H1 (cell line): Measurements from ENCODE around the gene ELFN1. TPM values are rescaled to one million over a fixed set of nuclear protein-coding genes. Genes with fewer than 3 reads are reported as not detected.

ENCODE experiments used
- CTCF ChIA-PET: fragments of 300-600 bp; sonication (Branson Sonifier 250); formaldehyde crosslinking; loops from one replicate; lab custom pipeline; 2021; ENCODE audit not compliant: partially characterized antibody; lab: Charles Lee
- POLR2A ChIA-PET: fragments of 300-600 bp; sonication (Branson Sonifier 250); formaldehyde crosslinking; loops from one replicate; lab custom pipeline; 2021; ENCODE audit warnings: inconsistent platforms; ENCODE audit not compliant: partially characterized antibody; lab: Charles Lee
- DNase-seq, 2 experiments: peaks; one replicate each; pipeline versions ENCODE4 v3.0.0 to v3.0.0-alpha.2; 2010 to 2022; ENCODE audit warnings: low spot score in 2 of 2, low read depth in 1 of 2, mixed read lengths in 1 of 2
- FAIRE-seq: peaks from 2 replicates; lab custom pipeline; 2011; peaks lifted over from hg19 to GRCh38; lab: Jason Lieb, UNC
- H2AFZ ChIP-seq: 2 replicates; pipeline ENCODE4 v1.8.1; 2012; ENCODE audit warnings: low read length, inconsistent platforms
- H2AK5ac ChIP-seq: 2 replicates; pipeline ENCODE4 v1.6.1; 2013; ENCODE audit warnings: low read depth, low read length
- H2BK120ac ChIP-seq: replicated peaks from 2 replicates; pipeline ENCODE3; 2013; ENCODE audit warnings: low read depth, low read length, inconsistent platforms
- H2BK12ac ChIP-seq: 2 replicates; pipeline ENCODE4 v1.6.1; 2013; ENCODE audit warnings: low read depth, low read length
- H2BK15ac ChIP-seq: 2 replicates; pipeline ENCODE4 v1.6.1; 2013; ENCODE audit warnings: low read length
- H2BK20ac ChIP-seq: 2 replicates; pipeline ENCODE4 v1.6.1; 2013; ENCODE audit warnings: low read length
- H2BK5ac ChIP-seq: 2 replicates; pipeline ENCODE4 v1.6.1; 2013; ENCODE audit warnings: low read depth, low read length
- H3K14ac ChIP-seq: 2 replicates; pipeline ENCODE4 v1.6.1; 2013; ENCODE audit warnings: inconsistent platforms; ENCODE audit not compliant: insufficient read length
- H3K18ac ChIP-seq: 2 replicates; pipeline ENCODE4 v1.6.1; 2013; ENCODE audit warnings: low read length; ENCODE audit errors: extremely low read depth
- H3K23ac ChIP-seq: 2 replicates; pipeline ENCODE4 v1.6.1; 2013; ENCODE audit warnings: inconsistent platforms; ENCODE audit not compliant: insufficient read length
- H3K23me2 ChIP-seq: 2 replicates; pipeline ENCODE4 v1.6.1; 2013; ENCODE audit warnings: low read depth, low read length
- H3K27ac ChIP-seq: 2 replicates; pipeline ENCODE4 v1.6.1; 2011; ENCODE audit warnings: low read depth, low read length, inconsistent platforms
- H3K27me3 ChIP-seq, 4 experiments: replicated peaks in 1 of 4; 1 replicate in 1 of 4; 2 replicates in 3 of 4; pipeline versions ENCODE4 v1.6.1 to v1.8.1; 2011 to 2013; ENCODE audit warnings: low read length in 3 of 4, mild to moderate bottlenecking in 3 of 4, inconsistent platforms in 2 of 4, mixed read lengths in 2 of 4, moderate library complexity in 1 of 4; ENCODE audit not compliant: control insufficient read depth in 3 of 4, insufficient read depth in 3 of 4; ENCODE audit errors: extremely low read depth in 1 of 4
- H3K36me3 ChIP-seq, 4 experiments: 2 replicates each; pipeline versions ENCODE4 v1.6.1 to v1.8.1; 2011 to 2013; ENCODE audit warnings: mild to moderate bottlenecking in 4 of 4, low read length in 3 of 4, moderate library complexity in 2 of 4, control low read depth in 1 of 4, inconsistent platforms in 1 of 4; ENCODE audit not compliant: insufficient read depth in 4 of 4, control insufficient read depth in 2 of 4
- H3K4ac ChIP-seq: replicated peaks from 2 replicates; pipeline ENCODE3; 2013; ENCODE audit warnings: low read length, low read depth, mixed read lengths, inconsistent platforms; ENCODE audit not compliant: insufficient read length
- H3K4me1 ChIP-seq, 4 experiments: replicated peaks in 1 of 4; 1 replicate in 1 of 4; 2 replicates in 3 of 4; pipeline versions ENCODE4 v1.6.1 to v1.8.1; 2011 to 2013; ENCODE audit warnings: low read length in 3 of 4, inconsistent platforms in 2 of 4, mixed read lengths in 1 of 4; ENCODE audit not compliant: insufficient read depth in 4 of 4, control insufficient read depth in 3 of 4
- H3K4me2 ChIP-seq, 2 experiments: 2 replicates each; pipeline versions ENCODE4 v1.6.1 to v1.8.1; 2011 to 2013; ENCODE audit warnings: low read depth in 2 of 2, low read length in 2 of 2, control low read depth in 1 of 2, inconsistent platforms in 1 of 2, mild to moderate bottlenecking in 1 of 2; ENCODE audit not compliant: insufficient read depth in 1 of 2
- H3K4me3 ChIP-seq, 4 experiments: fragments of 200-600, 300-600 bp in 1 of 4; sonication (generic), shearing (Covaris generic), sonication (Bioruptor Twin) in 1 of 4; 2 replicates each; pipeline versions ENCODE4 v1.5.1 to v1.8.1; 2011 to 2016; ENCODE audit warnings: low read length in 4 of 4, low read depth in 3 of 4, control low read depth in 2 of 4, inconsistent platforms in 2 of 4, mild to moderate bottlenecking in 2 of 4, mixed read lengths in 1 of 4, moderate library complexity in 1 of 4; ENCODE audit not compliant: insufficient read depth in 2 of 4; ENCODE audit errors: extremely low read depth in 1 of 4
- H3K56ac ChIP-seq: replicated peaks from 2 replicates; pipeline ENCODE3; 2013; ENCODE audit warnings: low read depth, mild to moderate bottlenecking, mixed read lengths, low read length, inconsistent platforms; ENCODE audit not compliant: insufficient read length
- H3K79me1 ChIP-seq: 2 replicates; pipeline ENCODE4 v1.6.1; 2013; ENCODE audit warnings: low read depth, low read length, control low read depth
- H3K79me2 ChIP-seq, 2 experiments: 2 replicates each; pipeline versions ENCODE4 v1.6.1 to v1.8.1; 2012 to 2013; ENCODE audit warnings: low read length in 2 of 2, mild to moderate bottlenecking in 2 of 2, inconsistent platforms in 1 of 2; ENCODE audit not compliant: insufficient read depth in 2 of 2, control insufficient read depth in 1 of 2
- H3K9ac ChIP-seq, 4 experiments: replicated peaks in 1 of 4; 1 replicate in 1 of 4; 2 replicates in 3 of 4; pipeline versions ENCODE4 v1.6.1 to v1.8.1; 2011 to 2013; ENCODE audit warnings: low read depth in 3 of 4, low read length in 3 of 4, control low read depth in 2 of 4, mild to moderate bottlenecking in 2 of 4, moderate library complexity in 2 of 4, inconsistent platforms in 1 of 4; ENCODE audit errors: extremely low read depth in 1 of 4
- H3K9me3 ChIP-seq, 2 experiments: 2 replicates each; pipeline versions ENCODE4 v1.6.1 to v1.8.1; 2012 to 2013; ENCODE audit warnings: mild to moderate bottlenecking in 2 of 2, moderate library complexity in 2 of 2, control low read depth in 1 of 2, inconsistent platforms in 1 of 2, low read depth in 1 of 2, low read length in 1 of 2, mixed read lengths in 1 of 2; ENCODE audit not compliant: insufficient read depth in 2 of 2
- H4K20me1 ChIP-seq, 2 experiments: replicated peaks in 1 of 2; 2 replicates each; pipeline versions ENCODE3 to v1.8.1; 2011 to 2013; ENCODE audit warnings: inconsistent platforms in 2 of 2, low read length in 2 of 2, mild to moderate bottlenecking in 1 of 2; ENCODE audit not compliant: insufficient read depth in 2 of 2, control insufficient read depth in 1 of 2
- H4K5ac ChIP-seq: 2 replicates; pipeline ENCODE4 v1.6.1; 2013; ENCODE audit warnings: low read length, low read depth, mixed read lengths, inconsistent platforms; ENCODE audit not compliant: insufficient read length
- H4K8ac ChIP-seq: 2 replicates; pipeline ENCODE4 v1.8.0; 2013; ENCODE audit warnings: mild to moderate bottlenecking, moderate library complexity, low read length, inconsistent platforms; ENCODE audit not compliant: insufficient read depth; ENCODE audit errors: extremely low read depth
- H4K91ac ChIP-seq: replicated peaks from 2 replicates; pipeline ENCODE3; 2013; ENCODE audit warnings: low read length, mixed read lengths, inconsistent platforms; ENCODE audit not compliant: insufficient read length
- ASH2L ChIP-seq: fragments of 200-600, 300-600 bp; sonication (generic); IDR thresholded peaks from one replicate; pipeline ENCODE4 v1.7.1; 2017; ENCODE audit warnings: low read length
- BACH1 ChIP-seq: IDR thresholded peaks from 2 replicates; pipeline ENCODE4 v1.6.1; 2012; ENCODE audit warnings: low read length, improper control_type of control experiment
- BRCA1 ChIP-seq: IDR thresholded peaks from 2 replicates; pipeline ENCODE4 v1.6.1; 2012; ENCODE audit warnings: low read depth, low read length, improper control_type of control experiment
- FOSL1 ChIP-seq: IDR thresholded peaks from 2 replicates; pipeline ENCODE4 v1.6.1; 2011; ENCODE audit warnings: mild to moderate bottlenecking, low read depth, low read length, moderate library complexity; ENCODE audit not compliant: insufficient read depth
- HDAC2 ChIP-seq, 2 experiments: fragments of 300-600 bp in 1 of 2; sonication (generic) in 1 of 2; IDR thresholded peaks; 2 replicates each; pipeline ENCODE4 v1.6.1; 2011 to 2012; ENCODE audit warnings: low read depth in 2 of 2, low read length in 2 of 2, mild to moderate bottlenecking in 2 of 2, moderate library complexity in 2 of 2, borderline replicate concordance in 1 of 2, inconsistent platforms in 1 of 2
- JUN ChIP-seq: IDR thresholded peaks from 2 replicates; pipeline ENCODE4 v1.6.1; 2011; ENCODE audit warnings: low read depth, mild to moderate bottlenecking, improper control_type of control experiment, low read length
- NRF1 ChIP-seq: IDR thresholded peaks from 2 replicates; pipeline ENCODE4 v1.6.1; 2011; ENCODE audit warnings: mild to moderate bottlenecking, low read depth, low read length, improper control_type of control experiment
- PHF8 ChIP-seq: fragments of 200-600 bp; sonication (generic); conservative IDR thresholded peaks from 2 replicates; pipeline ENCODE4 v1.7.1; 2012; ENCODE audit warnings: low read depth, mild to moderate bottlenecking, inconsistent platforms, low read length, moderate library complexity
- TCF12 ChIP-seq: IDR thresholded peaks from 2 replicates; pipeline ENCODE4 v1.6.1; 2011; ENCODE audit warnings: low read depth, mild to moderate bottlenecking, low read length
- WGBS, 2 experiments: shearing (Covaris generic) in 1 of 2; methylation state at CpG; one replicate each; pipeline versions ENCODE4 v1.1.6 to v1.1.7; 2013 to 2015; ENCODE audit warnings: low lambda C conversion rate in 2 of 2, mixed read lengths in 2 of 2, inconsistent platforms in 1 of 2, low coverage in 1 of 2, missing lambda C conversion rate in 1 of 2; ENCODE audit not compliant: insufficient replicate concordance in 2 of 2, insufficient coverage in 1 of 2, insufficient read length in 1 of 2; ENCODE audit errors: extremely low coverage in 1 of 2, missing lambda C conversion rate in 1 of 2; 5-methylcytosine and 5-hydroxymethylcytosine counted together
- polyA plus RNA-seq, 7 experiments: library from polyadenylated mRNA; depleted of rRNA in 3 of 7; stranded (reverse) in 5 of 7; unstranded in 2 of 7; fragments of >200 nt in 5 of 7; fragments of 200-250 nt in 2 of 7; gene quantifications; 1 replicate in 5 of 7; 2 replicates in 1 of 7; 4 replicates in 1 of 7; pipeline versions ENCODE4 v1.2.1 to v1.2.3, GENCODE V29; 2011 to 2013; ENCODE audit warnings: missing spikeins in 2 of 7, mixed read lengths in 2 of 7
- total RNA-seq: library from RNA; stranded (reverse); fragmentation: NEBNext Ultra II Directional; extraction: Animal tissue kit (Norgen Biotek cat#: 25700); gene quantifications from 2 replicates; pipeline ENCODE4 v1.2.1, GENCODE V29; 2021
- TF ChIP-seq, protein P1 (sequence below): IDR thresholded peaks from 2 replicates; pipeline ENCODE4 v1.6.1; 2012; ENCODE audit warnings: inconsistent platforms
- TF ChIP-seq, protein P2 (sequence below): IDR thresholded peaks from 2 replicates; pipeline ENCODE4 v1.6.1; 2011; ENCODE audit warnings: low read depth, mild to moderate bottlenecking, low read length; ENCODE audit not compliant: insufficient read depth

ELFN1 gene
- total and polyA plus RNA-seq, 2 of the 8 experiments (the other 6 are each of a cell fraction or from before 2014, with no cell fraction given), result 2.0 to 4.5 TPM

DNA sequence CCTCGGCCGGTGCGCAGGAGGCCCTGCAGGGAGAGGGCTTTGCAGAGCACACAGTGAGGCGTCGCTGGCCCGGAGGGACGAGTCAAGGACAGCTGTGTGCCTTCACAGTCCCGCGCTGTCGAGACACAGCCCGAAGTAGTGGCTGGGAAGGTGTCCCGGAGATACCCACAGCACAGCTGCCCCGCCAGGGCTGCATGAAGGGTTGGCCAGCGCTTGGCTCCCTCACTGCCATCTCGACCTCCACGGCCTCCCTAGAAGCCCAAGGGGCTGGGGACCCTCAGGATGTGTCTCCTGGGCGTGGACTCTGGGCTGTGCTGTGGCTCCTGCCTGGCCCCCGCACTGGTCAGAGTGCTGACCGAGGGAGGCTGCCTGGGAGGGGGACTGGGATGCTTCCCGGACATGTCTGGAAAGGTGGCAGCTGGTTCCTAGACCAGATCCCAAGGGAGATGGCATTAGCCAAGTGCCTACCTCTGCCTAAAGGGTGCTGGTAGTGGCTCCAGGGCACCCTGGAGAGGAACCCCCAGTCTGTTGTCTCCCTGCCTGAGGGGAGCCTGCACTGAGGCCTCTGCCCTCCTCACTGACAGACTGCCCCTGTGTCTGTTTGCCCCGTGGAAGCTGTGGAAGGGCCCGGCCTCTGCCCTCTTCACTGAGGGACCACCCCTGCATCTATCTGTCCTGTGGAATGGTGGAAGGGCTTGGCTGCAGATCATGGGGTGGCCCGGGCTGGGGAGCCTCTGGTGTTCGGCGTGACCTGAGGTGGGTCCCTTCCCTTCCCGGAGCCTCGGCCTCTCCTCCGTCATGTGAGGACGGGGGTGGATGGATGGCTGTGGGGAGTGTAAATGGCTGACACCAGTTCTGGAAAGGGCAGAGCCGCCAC, 5.8 kb downstream of the ELFN1 start:
- Histone ChIP-seq H3K18ac (no peak overlapping the region), H2BK15ac (no peak overlapping the region), H2BK12ac (no peak overlapping the region), H3K9ac (no peak overlapping the region), H3K4me2 (no peak overlapping the region)
- DNase-seq, result peak in 1 of 2 experiments; percentile 48
- TF ChIP-seq ASH2L (no peak), PHF8 (no peak), NRF1 (no peak), BACH1 (no peak), JUN (no peak), FOSL1 (no peak), BRCA1 (no peak), TCF12 (no peak), HDAC2 (IDR thresholded peaks at IDR 0.05; ENCODE audit: borderline replicate concordance in 1 of 2, low read depth in 2 of 2, low read length in 2 of 2) (no peak)
- TF ChIP-seq, protein P1, sequence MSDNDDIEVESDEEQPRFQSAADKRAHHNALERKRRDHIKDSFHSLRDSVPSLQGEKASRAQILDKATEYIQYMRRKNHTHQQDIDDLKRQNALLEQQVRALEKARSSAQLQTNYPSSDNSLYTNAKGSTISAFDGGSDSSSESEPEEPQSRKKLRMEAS, result no peak
- TF ChIP-seq, protein P2, sequence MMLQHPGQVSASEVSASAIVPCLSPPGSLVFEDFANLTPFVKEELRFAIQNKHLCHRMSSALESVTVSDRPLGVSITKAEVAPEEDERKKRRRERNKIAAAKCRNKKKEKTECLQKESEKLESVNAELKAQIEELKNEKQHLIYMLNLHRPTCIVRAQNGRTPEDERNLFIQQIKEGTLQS, result no peak
- TF ChIP-seq, all 59 proteins: peak for 0
- Histone ChIP-seq H3K36me3 (no peaks in the 10 kb centered on the region; a peak in 1 of 8 replicates), H3K4me1 (peaks cover 0 to 6% (median 2%) of the 10 kb centered on the region in 4 experiments; a peak in 4 of 7 replicates), H2BK5ac (no peak overlapping the region; the same call in 1 of the 2 replicates), H3K56ac (no peak overlapping the region), H4K5ac (no peak overlapping the region), H3K9me3 (no peaks in the 10 kb centered on the region), H3K4ac (no peak overlapping the region), H3K79me2 (no peaks in the 10 kb centered on the region), H3K79me1 (peaks cover 4% of the 10 kb centered on the region; the same call in 1 of the 2 replicates), H3K4me3 (no peak overlapping the region), H3K27ac (no peak overlapping the region), H3K27me3 (peaks cover 7 to 16% (median 14%) of the 10 kb centered on the region in 4 experiments), H3K23me2 (no peaks in the 10 kb centered on the region; the same call in 1 of the 2 replicates), H2AFZ (no peak overlapping the region), H4K8ac (no peak overlapping the region), H3K23ac (no peak overlapping the region), H4K91ac (no peak overlapping the region), H2AK5ac (no peak overlapping the region), H4K20me1 (peaks cover 0 to 17% of the 10 kb centered on the region in 2 experiments), H2BK120ac (no peak overlapping the region), H2BK20ac (no peak overlapping the region), H3K14ac (no peak overlapping the region)
- POLR2A ChIA-PET, result interaction anchor here (4.5 kb wide), 1 partner anchor 18 kb away, joined by 9 read pairs; no protein-coding TSS in a partner anchor
- 89% methylated on average over 24 of the region's 30 CpGs; no CpG with 5 or more reads in 1 of the 2 experiments for WGBS, 2 experiments
- FAIRE-seq, result no peak
- CTCF ChIA-PET, result interaction anchor here (0.6 to 1.9 kb wide), 7 partner anchors 13 to 92 kb away, joined by 3 to 12 read pairs (median 3); no protein-coding TSS in a partner anchor
